AG10803 (cell line): ENCODE results near the gene COL1A1.
A peak's percentile ranks its signal among the peaks of the same experiment; 100 is the strongest.

Source experiments
- DNase-seq: peaks from one replicate; pipeline ENCODE4 v3.0.0; 2010; ENCODE audit warnings: low read depth
- H3K4me3 ChIP-seq: 2 replicates; pipeline ENCODE4 v1.5.1; 2011; ENCODE audit warnings: mild to moderate bottlenecking, low read length, control low read depth
- CTCF ChIP-seq: conservative IDR thresholded peaks from 2 replicates; pipeline ENCODE4 v1.5.1; 2011; ENCODE audit warnings: mild to moderate bottlenecking, low read length, control low read depth, inconsistent platforms

COL1A1 gene

GRCh38 chr17:50209133-50209471, 7.7 kb upstream of the COL1A1 start:
- no peak for DNase-seq
- no peak for TF ChIP-seq CTCF
- H3K4me3 ChIP-seq = peak overlapping the region; percentile 43

GRCh38 chr17:50208611-50209061, 7.2 kb upstream of the COL1A1 start:
- DNase-seq = no peak

GRCh38 chr17:50207792-50208567, 6.5 kb upstream of the COL1A1 start:
- TF ChIP-seq CTCF = no peak
- H3K4me3 ChIP-seq = no peak overlapping the region
- no peak for DNase-seq

More at GRCh38 chr17:50208611-50209061, 7.2 kb upstream of the COL1A1 start:
- TF ChIP-seq CTCF = no peak
- no peak overlapping the region for H3K4me3 ChIP-seq

- DNase-seq = no peak
- TF ChIP-seq CTCF = no peak
- H3K4me3 ChIP-seq = peak overlapping the region; percentile 24
Observed at GRCh38 chr17:50207315-50207714, 5.9 kb upstream of the COL1A1 start.

GRCh38 chr17:50206604-50207293, 5.3 kb upstream of the COL1A1 start:
- H3K4me3 ChIP-seq = peak overlapping the region; percentile 56

GRCh38 chr17:50205963-50206505, 4.6 kb upstream of the COL1A1 start:
- no peak for DNase-seq
- peak overlapping the region; percentile 53 for H3K4me3 ChIP-seq
- no peak for TF ChIP-seq CTCF

More at GRCh38 chr17:50206604-50207293, 5.3 kb upstream of the COL1A1 start:
- TF ChIP-seq CTCF = no peak
- peak; percentile 78 for DNase-seq
